ENCODE data around the gene SPOCD1.

SPOCD1 gene

GRCh38 chr1:31815752-31816500 lies at the start of gene SPOCD1:
Gene SPOCD1, minus strand, starts transcription at chr1:31816022. Its CDS starts 689 bp downstream, at chr1:31815333.
- DNase-seq: peak; percentile 54 to 75

GRCh38 chr1:31862071-31862470 lies 46.2 kb upstream of the SPOCD1 start:
- DNase-seq: no peak

GRCh38 chr1:31861346-31861745 lies 45.5 kb upstream of the SPOCD1 start:
- no peak for DNase-seq

GRCh38 chr1:31860581-31860980 lies 44.8 kb upstream of the SPOCD1 start:
- no peak for DNase-seq

- no peak for DNase-seq
These were observed 43.9 kb upstream of the SPOCD1 start for GRCh38 chr1:31859719-31860118.

GRCh38 chr1:31859044-31859443 lies 43.2 kb upstream of the SPOCD1 start:
- DNase-seq: no peak

GRCh38 chr1:31857863-31858262 lies 42.0 kb upstream of the SPOCD1 start:
- no peak for DNase-seq

GRCh38 chr1:31856140-31856539 lies 40.3 kb upstream of the SPOCD1 start:
- no peak for DNase-seq

- DNase-seq: no peak
These were observed 39.4 kb upstream of the SPOCD1 start for GRCh38 chr1:31855038-31855845.

- no peak for DNase-seq
These were observed 33.8 kb upstream of the SPOCD1 start for GRCh38 chr1:31849653-31850052.

GRCh38 chr1:31848381-31848897 lies 32.6 kb upstream of the SPOCD1 start:
- no peak for DNase-seq

GRCh38 chr1:31846484-31846883 lies 30.7 kb upstream of the SPOCD1 start:
- DNase-seq: no peak

- DNase-seq: no peak
These were observed 27.7 kb upstream of the SPOCD1 start for GRCh38 chr1:31843506-31843905.

- no peak for DNase-seq
These were observed 24.0 kb upstream of the SPOCD1 start for GRCh38 chr1:31839662-31840343.

- no peak for DNase-seq
These were observed 21.8 kb upstream of the SPOCD1 start for GRCh38 chr1:31837451-31838158.

GRCh38 chr1:31836638-31837037 lies 20.8 kb upstream of the SPOCD1 start:
- DNase-seq: no peak

- DNase-seq: no peak
These were observed 19.6 kb upstream of the SPOCD1 start for GRCh38 chr1:31835415-31835814.

- no peak for DNase-seq
These were observed 18.7 kb upstream of the SPOCD1 start for GRCh38 chr1:31834501-31834900.

- DNase-seq: no peak
These were observed 15.9 kb upstream of the SPOCD1 start for GRCh38 chr1:31831397-31832378.

GRCh38 chr1:31830511-31830910 lies 14.7 kb upstream of the SPOCD1 start:
- no peak for DNase-seq

GRCh38 chr1:31830065-31830464 lies 14.2 kb upstream of the SPOCD1 start:
- DNase-seq: no peak
